Stimulated activated CD4-positive, alpha-beta T cell treated with anti-CD3 and anti-CD28 coated beads, Interleukin-1b, Interleukin-23, amount 100 ng/mL, for 24 hours (primary cell): ENCODE data around the gene ARHGEF25.
"Not testable (repeated sequence)": the region's sequence is repeated elsewhere in the genome, so short reads cannot be mapped to it uniquely, and the experiment has no call there.

Experiments
- DNase-seq, 4 experiments: peaks; one replicate each; pipeline ENCODE4 v3.0.0-alpha.2; 2020; ENCODE audit warnings: low read depth in 4 of 4, low spot score in 1 of 4

The ARHGEF25 gene

DNA sequence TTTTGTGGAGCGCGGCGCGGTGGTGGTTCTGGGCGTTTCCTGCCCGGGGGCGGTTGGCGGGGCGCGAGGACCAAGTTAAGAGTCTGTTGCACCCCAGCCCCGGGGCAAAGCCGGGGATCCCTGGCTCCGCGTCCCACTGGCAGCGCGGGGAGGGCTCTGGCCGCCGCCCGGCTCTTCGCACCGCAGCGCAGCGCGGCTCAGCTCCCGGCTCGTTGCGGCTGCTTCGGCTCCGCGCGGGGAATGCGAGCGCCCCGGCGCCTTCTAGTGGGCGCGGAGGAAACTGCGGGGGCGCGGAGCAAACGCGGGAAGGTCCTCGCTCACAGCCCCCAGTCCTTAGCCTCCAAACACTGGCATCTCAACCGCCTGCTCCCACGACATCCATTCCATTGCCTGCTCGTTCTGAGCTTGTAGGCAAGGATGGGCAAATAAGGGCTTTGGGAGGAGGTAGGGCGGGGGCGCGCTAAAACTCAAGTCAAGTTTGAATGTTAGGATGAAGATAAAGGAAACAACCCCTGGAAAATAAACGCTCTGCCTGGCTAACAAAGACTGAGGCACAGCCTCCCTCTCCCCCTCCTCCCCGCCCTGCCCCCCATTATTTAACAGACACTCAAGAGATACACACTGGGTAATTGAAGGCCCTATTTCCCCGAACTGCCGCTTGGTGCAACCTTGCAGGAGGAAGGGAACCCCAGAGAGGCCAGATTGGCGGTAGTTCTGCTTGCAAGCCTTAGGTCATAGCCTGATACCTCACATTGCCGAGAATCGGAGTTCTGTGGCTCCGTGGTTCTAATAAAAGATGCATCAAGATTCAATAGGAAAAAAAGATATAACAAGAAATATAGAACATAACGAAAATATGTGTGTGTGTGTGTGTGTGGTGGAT lies 22.0 kb downstream of the ARHGEF25 start, which contains the start of gene B4GALNT1:
B4GALNT1 (minus strand) TSS at position 244 of the 883 bp plus-strand sequence. CDS start 1,069 bp downstream, outside the sequence.
- peak in 3 of 4 experiments; percentile 52 to 55 (median 52) for DNase-seq

DNA sequence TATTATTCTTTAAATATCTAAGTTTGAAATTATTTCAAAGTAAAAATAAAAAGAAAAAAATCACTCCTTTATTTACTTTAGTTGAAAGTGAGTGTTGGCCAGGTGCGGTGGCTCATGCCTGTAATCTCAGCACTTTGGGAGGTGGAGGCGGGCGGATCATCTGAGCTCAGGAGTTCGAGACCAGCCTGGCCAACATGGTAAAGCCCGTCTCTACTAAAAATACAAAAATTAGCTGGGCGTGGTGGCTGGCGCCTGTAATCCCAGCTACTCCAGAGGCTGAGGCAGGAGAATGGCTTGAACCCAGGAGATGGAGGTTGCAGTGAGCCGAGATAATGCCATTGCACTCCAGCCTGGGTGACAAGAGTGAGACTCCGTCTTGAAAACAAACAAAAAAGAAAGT lies 25.5 kb downstream of the ARHGEF25 start:
- not testable (repeated sequence) for DNase-seq

DNA sequence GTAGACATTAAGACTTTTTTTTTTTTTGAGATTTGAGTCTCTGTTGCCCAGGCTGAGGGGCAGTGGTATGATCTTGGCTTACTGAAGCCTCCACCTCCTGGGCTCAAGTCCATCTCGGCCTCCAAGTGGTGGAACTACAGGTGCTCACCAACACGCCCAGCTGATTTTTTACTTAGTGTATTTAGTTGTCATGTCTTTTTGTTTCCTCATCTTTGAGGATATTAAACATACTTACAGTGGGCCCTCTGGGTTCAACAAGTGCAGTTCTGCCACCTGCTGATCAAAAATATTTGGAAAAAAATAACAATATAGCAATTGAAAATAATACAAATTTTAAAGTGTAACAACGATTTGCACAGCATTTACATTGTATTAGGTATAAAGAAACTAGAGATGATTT lies 26.1 kb downstream of the ARHGEF25 start:
- DNase-seq: no peak

DNA sequence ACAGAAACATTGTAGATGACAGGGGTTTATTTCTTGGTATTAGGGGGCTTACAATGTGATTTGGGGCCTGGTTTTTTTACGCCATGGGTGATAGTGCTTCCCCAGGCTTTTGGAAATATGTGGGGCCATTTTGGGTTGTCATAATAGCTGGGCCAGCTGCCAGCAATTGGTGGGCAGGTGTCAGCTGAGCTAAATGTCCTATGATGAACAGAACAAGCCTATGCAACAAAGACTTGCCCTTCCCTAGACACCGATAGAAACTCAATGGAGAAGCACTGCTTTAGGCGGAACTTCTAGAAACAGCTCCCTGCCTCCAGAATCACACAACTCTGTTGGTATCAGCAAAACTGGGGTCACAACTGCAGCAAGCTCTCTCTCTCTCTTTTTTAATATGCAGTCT lies 26.9 kb downstream of the ARHGEF25 start:
- no peak for DNase-seq

GRCh38 chr12:57640175-57641042 lies 29.2 kb downstream of the ARHGEF25 start:
- DNase-seq: no peak

GRCh38 chr12:57641699-57642442 lies 30.6 kb downstream of the ARHGEF25 start:
- no peak for DNase-seq

DNA sequence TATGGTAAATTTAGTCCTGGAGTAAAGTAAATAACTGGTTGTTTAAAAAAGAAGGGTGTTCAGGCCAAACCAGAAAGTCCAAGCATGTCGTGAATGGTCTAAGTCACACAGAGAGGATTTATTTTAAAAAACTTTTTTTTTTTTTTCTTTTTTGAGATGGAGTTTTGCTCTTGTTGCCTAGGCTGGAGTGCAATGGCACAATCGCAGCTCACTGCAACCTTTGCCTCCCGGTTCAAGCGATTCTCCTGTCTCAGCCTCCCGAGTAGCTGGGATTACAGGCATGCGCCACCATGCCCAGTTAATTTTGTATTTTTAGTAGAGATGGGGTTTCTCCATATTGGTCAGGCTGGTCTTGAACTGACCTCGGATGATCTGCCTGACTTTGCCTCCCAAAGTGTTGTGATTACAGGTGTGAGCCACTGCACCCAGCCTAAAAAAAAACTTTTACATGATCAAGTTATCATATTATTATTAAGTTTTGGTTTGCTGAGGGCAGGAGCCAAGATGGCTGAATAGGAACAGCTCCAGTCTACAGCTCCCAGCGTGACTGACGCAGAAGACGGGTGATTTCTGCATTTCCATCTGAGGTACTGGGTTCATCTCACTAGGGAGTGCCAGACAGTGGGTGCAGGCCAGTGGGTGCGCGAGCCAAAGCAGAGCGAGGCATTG lies 34.9 kb downstream of the ARHGEF25 start:
- not testable (repeated sequence) for DNase-seq

DNA sequence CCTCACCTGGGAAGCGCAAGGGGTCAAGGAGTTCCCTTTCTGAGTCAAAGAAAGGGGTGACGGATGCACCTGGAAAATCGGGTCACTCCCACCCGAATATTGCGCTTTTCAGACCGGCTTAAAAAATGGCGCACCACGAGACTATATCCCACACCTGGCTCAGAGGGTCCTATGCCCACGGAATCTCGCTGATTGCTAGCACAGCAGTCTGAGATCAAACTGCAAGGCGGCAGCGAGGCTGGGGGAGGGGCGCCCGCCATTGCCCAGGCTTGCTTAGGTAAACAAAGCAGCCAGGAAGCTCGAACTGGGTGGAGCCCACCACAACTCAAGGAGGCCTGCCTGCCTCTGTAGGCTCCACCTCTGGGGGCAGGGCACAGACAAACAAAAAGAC lies 35.4 kb downstream of the ARHGEF25 start:
- not testable (repeated sequence) for DNase-seq

DNA sequence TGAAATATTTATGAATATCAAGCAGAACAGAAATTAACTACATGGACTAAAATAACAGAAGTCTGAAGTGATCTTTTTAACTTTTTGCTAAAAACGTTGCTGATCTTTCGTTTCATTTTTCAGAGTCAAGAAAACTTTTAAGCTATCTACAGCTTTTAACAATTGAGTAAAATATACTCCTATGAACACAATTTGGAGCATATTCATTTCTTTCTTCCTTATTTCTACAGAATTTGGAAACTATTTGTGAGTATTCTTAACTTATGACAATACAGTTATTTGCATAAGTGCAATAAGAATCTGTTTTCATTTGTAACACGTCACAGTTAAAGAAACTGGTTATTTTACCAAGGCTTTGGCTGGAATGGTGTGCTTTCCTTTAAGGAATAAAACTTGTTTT lies 42.8 kb downstream of the ARHGEF25 start:
- no peak for DNase-seq

- no peak for DNase-seq
Measured at GRCh38 chr12:57655541-57656240, 44.5 kb downstream of the ARHGEF25 start.

DNA sequence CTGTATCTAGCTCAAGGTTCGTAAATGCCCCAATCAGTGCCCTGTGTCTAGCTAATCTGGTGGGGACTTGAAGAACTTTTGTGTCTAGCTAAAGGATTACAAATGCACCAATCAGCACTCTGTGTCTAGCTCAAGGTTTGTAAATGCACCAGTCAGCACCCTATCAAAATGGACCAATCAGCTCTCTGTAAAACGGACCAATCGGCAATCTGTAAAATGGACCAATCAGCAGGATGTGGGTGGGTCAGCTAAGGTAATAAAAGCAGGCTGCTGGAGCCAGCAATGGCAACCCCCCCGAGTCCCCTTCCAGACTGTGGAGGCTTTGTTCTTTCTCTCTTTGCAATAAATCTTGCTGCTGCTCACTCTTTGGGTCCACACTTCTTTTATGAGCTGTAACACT lies 45.2 kb downstream of the ARHGEF25 start:
- DNase-seq: not testable (repeated sequence)

DNA sequence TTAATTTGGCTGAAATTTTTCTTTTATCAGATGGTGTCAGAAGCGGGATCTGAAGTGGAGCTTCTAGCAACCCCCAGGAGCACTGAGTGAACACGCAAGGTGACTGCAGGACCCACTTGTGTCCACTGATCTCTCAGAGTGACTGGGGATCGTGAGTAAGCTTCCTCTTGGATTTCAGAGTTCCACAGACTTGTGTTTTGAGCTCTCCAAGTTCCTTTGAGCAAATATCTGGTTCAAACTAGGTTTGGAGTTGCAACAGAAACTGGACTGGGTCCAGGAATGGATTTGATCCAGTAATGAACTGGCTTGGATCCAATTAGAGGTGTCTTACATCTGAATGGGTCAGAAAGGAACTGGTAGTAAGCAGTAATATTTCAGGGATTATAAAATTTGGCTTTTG lies 46.5 kb downstream of the ARHGEF25 start:
- DNase-seq: no peak

- DNase-seq: no peak
Measured at GRCh38 chr12:57658890-57659289, 47.7 kb downstream of the ARHGEF25 start.

DNA sequence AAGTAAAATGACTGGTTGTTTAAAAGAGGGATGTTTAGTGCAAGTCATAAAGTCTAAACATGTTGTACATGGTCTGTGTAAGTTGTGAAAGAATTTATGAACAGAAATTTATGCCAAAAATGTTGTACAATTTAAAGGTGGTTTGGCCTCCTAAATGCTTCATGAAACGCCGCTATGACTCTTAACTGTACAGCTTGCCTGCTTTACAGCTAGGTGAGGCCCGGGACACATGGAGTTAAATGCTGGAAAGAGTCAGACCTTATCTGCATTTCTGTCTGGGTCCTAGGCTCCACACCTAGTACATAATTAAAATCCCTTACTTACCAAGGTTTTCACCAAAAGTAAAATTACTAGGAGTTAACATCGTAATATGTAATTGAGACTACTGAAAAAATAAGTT lies 50.1 kb downstream of the ARHGEF25 start:
- no peak for DNase-seq

DNA sequence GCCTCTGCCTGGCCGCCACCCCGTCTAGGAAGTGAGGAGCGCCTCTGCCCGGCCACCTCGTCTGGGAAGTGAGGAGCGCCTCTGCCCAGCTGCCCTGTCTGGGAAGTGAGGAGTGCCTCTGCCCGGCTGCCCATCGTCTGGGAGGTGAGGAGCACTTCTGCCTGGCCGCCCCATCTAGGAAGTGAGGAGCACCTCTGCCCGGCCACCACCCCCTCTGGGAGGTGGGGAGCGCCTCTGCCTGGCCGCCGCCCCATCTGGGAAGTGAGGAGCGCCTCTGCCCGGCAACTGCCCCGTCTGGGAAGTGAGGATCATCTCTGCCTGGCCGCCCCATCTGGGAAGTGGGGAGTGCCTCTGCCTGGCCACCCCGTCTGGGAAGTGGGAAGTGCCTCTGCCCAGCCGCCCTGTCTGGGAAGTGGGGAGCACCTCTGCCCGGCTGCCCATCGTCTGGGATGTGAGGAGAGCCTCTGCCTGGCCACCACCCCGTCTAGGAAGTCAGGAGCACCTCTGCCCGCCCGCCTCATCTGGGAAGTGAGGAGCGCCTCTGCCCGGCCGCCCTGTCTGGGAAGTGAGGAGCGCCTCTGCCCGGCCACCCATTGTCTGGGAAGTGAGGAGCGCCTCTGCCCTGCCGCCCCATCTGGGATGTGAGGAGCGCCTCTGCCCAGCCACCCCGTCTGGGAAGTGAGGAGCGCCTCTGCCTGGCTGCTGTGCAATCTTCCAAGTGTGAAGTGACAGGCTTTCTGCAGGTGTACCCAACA lies 54.0 kb downstream of the ARHGEF25 start:
- not testable (repeated sequence) for DNase-seq
